Astrocyte (in vitro differentiated cells and primary cell): ENCODE data around the gene TMIE. TPM values are rescaled to one million over a fixed set of nuclear protein-coding genes. Genes with fewer than 3 reads are reported as not detected.

Source experiments
- DNase-seq: peaks from one replicate; pipeline ENCODE4 v3.0.0-alpha.2; 2010; ENCODE audit warnings: low read depth
- FAIRE-seq: peaks from 2 replicates; lab custom pipeline; 2011; peaks lifted over from hg19 to GRCh38; lab: Jason Lieb, UNC
- H2AFZ ChIP-seq: 2 replicates; pipeline ENCODE4 v1.6.0; 2012; ENCODE audit warnings: low read depth, low read length, inconsistent platforms
- H3K27ac ChIP-seq: 2 replicates; pipeline ENCODE4 v1.5.1; 2011; ENCODE audit warnings: low read depth, low read length, inconsistent platforms
- H3K27me3 ChIP-seq: 2 replicates; pipeline ENCODE4 v1.6.0; 2011; ENCODE audit warnings: low read length, inconsistent platforms; ENCODE audit not compliant: insufficient read depth
- H3K36me3 ChIP-seq: 2 replicates; pipeline ENCODE4 v1.5.1; 2011; ENCODE audit warnings: low read length, inconsistent platforms; ENCODE audit not compliant: insufficient read depth
- H3K4me1 ChIP-seq: 2 replicates; pipeline ENCODE4 v1.5.1; 2011; ENCODE audit warnings: low read length, inconsistent platforms; ENCODE audit not compliant: insufficient read depth
- H3K4me2 ChIP-seq: 2 replicates; pipeline ENCODE4 v1.6.0; 2012; ENCODE audit warnings: low read length, inconsistent platforms
- H3K4me3 ChIP-seq: 2 replicates; pipeline ENCODE4 v1.5.1; 2011; ENCODE audit warnings: low read depth, mild to moderate bottlenecking, low read length, inconsistent platforms; ENCODE audit not compliant: insufficient read depth
- H3K79me2 ChIP-seq: 2 replicates; pipeline ENCODE4 v1.6.0; 2012; ENCODE audit warnings: mild to moderate bottlenecking, low read length, inconsistent platforms; ENCODE audit not compliant: insufficient read depth
- H3K9ac ChIP-seq: 2 replicates; pipeline ENCODE4 v1.6.0; 2012; ENCODE audit warnings: mild to moderate bottlenecking, low read length, inconsistent platforms
- H3K9me3 ChIP-seq: 2 replicates; pipeline ENCODE4 v1.5.1; 2012; ENCODE audit warnings: low read depth, mild to moderate bottlenecking, low read length, inconsistent platforms; ENCODE audit not compliant: insufficient read depth
- H4K20me1 ChIP-seq: 2 replicates; pipeline ENCODE4 v1.6.0; 2012; ENCODE audit warnings: low read length, inconsistent platforms; ENCODE audit not compliant: insufficient read depth
- H3K27ac Mint-ChIP-seq: one replicate; pipeline ENCODE4 v1.8.0; 2021; ENCODE audit warnings: mild to moderate bottlenecking, mixed read lengths; ENCODE audit not compliant: unreplicated experiment
- H3K27me3 Mint-ChIP-seq: one replicate; pipeline ENCODE4 v1.8.0; 2021; ENCODE audit warnings: low read depth, mixed read lengths; ENCODE audit not compliant: unreplicated experiment
- H3K36me3 Mint-ChIP-seq: one replicate; pipeline ENCODE4 v1.8.0; 2021; ENCODE audit warnings: low read depth, mixed read lengths; ENCODE audit not compliant: unreplicated experiment
- H3K4me1 Mint-ChIP-seq: one replicate; pipeline ENCODE4 v1.8.0; 2021; ENCODE audit warnings: low read depth, mixed read lengths; ENCODE audit not compliant: unreplicated experiment
- H3K4me3 Mint-ChIP-seq: one replicate; pipeline ENCODE4 v1.8.0; 2021; ENCODE audit warnings: mild to moderate bottlenecking, moderate library complexity, mixed read lengths; ENCODE audit not compliant: unreplicated experiment
- H3K9me3 Mint-ChIP-seq: one replicate; pipeline ENCODE4 v1.8.0; 2021; ENCODE audit warnings: mild to moderate bottlenecking, mixed read lengths; ENCODE audit not compliant: unreplicated experiment
- CTCF ChIP-seq: IDR thresholded peaks from 2 replicates; pipeline ENCODE4 v1.5.1; 2011; ENCODE audit warnings: low read depth, mild to moderate bottlenecking, inconsistent platforms, low read length, moderate library complexity; ENCODE audit not compliant: insufficient read depth
- EZH2 ChIP-seq: IDR thresholded peaks from 2 replicates; pipeline ENCODE4 v1.6.1; 2012; ENCODE audit warnings: mild to moderate bottlenecking, low read length, inconsistent platforms; ENCODE audit not compliant: insufficient read depth
- total RNA-seq: library from RNA; stranded (reverse); gene quantifications from 2 replicates; pipeline ENCODE4 v1.2.1, GENCODE V29; 2021

Gene TMIE
- total RNA-seq, 1 donor from 2014 or later, result 0.34 TPM

- Histone ChIP-seq H3K4me3 (no peak overlapping the region), H3K9me3 (no peaks in the 10 kb centered on the region), H3K4me2 (no peak overlapping the region), H3K4me1 (no peaks in the 10 kb centered on the region), H3K36me3 (no peaks in the 10 kb centered on the region), H4K20me1 (no peaks in the 10 kb centered on the region), H3K27ac (no peak overlapping the region), H3K27me3 (no peaks in the 10 kb centered on the region), H2AFZ (no peak overlapping the region), H3K79me2 (no peaks in the 10 kb centered on the region), H3K9ac (no peak overlapping the region)
- no peak overlapping the region for H3K4me3 Mint-ChIP-seq
- H3K36me3 Mint-ChIP-seq, result peaks cover 22% of the 10 kb centered on the region
- no peak overlapping the region for H3K27ac Mint-ChIP-seq
- H3K4me1 Mint-ChIP-seq, result peaks cover 1% of the 10 kb centered on the region
- no peak for FAIRE-seq
- peaks cover 2% of the 10 kb centered on the region for H3K9me3 Mint-ChIP-seq
- TF ChIP-seq CTCF (no peak), EZH2 (no peak)
- peaks cover 24% of the 10 kb centered on the region for H3K27me3 Mint-ChIP-seq
- no peak for DNase-seq
Observed at GRCh38 chr3:46671541-46672348, 29.4 kb upstream of the TMIE start.

- Mint-ChIP-seq H3K27me3 (peaks cover 20% of the 10 kb centered on the region), H3K27ac (no peak overlapping the region), H3K9me3 (peaks cover 5% of the 10 kb centered on the region), H3K4me3 (no peak overlapping the region), H3K4me1 (peaks cover 1% of the 10 kb centered on the region), H3K36me3 (peaks cover 22% of the 10 kb centered on the region)
- H4K20me1 ChIP-seq, result no peaks in the 10 kb centered on the region
- H3K4me1 ChIP-seq, result no peaks in the 10 kb centered on the region
- DNase-seq (no peak), FAIRE-seq (no peak)
- no peaks in the 10 kb centered on the region for H3K79me2 ChIP-seq
- no peak overlapping the region for H3K4me3 ChIP-seq
- no peak for TF ChIP-seq EZH2
- TF ChIP-seq CTCF, result no peak
- no peak overlapping the region for H3K27ac ChIP-seq
- H3K9me3 ChIP-seq, result no peaks in the 10 kb centered on the region
- H3K36me3 ChIP-seq, result no peaks in the 10 kb centered on the region
- H3K9ac ChIP-seq, result no peak overlapping the region
- H2AFZ ChIP-seq, result no peak overlapping the region
- H3K4me2 ChIP-seq, result no peak overlapping the region
- no peaks in the 10 kb centered on the region for H3K27me3 ChIP-seq
Observed at GRCh38 chr3:46672349-46672695, 28.9 kb upstream of the TMIE start.
